ENCODE results near the gene TSFM.
A peak's percentile ranks its signal among the peaks of the same experiment; 100 is the strongest.

Gene TSFM

DNA sequence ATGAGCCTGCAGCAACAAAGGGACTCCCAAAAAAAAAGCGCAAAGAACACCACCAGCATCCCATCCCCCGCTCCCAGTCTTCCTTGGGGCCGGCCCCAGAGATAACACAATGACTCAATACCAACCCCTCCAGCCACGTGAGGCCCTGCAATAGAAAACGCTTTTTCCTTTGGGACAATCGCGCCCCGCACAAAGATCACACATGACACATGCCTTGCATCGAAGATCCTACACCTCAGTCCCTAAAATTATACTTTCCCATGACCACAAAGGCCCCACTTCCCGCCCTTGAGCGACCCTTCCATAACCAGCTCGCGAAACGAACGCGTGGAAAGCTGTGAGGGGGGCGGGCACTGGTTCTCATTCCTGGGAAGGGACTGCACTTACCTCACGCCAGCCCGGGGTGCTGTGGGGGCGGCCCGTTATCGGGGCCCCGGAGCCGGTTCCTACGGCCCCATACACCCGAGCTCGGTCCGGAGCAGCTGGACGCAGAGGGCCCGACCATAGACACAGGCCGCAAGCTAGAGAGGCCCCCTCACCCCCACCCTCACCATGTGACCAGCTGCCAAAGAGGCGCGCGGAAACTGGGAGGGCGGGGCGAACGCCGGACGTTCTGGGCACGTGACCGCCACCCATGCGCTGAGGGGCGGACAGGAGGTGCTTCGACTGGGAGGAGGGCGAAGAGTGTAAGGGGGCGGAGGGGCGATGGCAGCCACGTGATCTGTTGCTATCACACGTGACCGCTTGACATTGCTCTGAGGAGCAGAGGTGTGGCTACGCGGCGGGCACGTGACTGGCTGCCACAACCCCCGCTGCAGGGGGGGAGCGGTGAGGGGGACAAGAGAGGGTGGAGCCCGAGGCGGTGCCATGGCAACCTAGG lies 30.6 kb upstream of the TSFM start, which contains the start of gene CDK4 (continued):
- TF ChIP-seq, protein P1, sequence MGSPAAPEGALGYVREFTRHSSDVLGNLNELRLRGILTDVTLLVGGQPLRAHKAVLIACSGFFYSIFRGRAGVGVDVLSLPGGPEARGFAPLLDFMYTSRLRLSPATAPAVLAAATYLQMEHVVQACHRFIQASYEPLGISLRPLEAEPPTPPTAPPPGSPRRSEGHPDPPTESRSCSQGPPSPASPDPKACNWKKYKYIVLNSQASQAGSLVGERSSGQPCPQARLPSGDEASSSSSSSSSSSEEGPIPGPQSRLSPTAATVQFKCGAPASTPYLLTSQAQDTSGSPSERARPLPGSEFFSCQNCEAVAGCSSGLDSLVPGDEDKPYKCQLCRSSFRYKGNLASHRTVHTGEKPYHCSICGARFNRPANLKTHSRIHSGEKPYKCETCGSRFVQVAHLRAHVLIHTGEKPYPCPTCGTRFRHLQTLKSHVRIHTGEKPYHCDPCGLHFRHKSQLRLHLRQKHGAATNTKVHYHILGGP (tag by site-specific recombination; IDR thresholded peaks at IDR 0.05) = no peak
- TF ChIP-seq ZNF239 (tag by site-specific recombination; IDR thresholded peaks at IDR 0.05) (no peak), ZNF175 (tag by site-specific recombination; IDR thresholded peaks at IDR 0.05) (no peak), ZNF629 (tag by site-specific recombination; IDR thresholded peaks at IDR 0.05) (peak; percentile 84), TCF7L2 (IDR thresholded peaks at IDR 0.05; ENCODE audit: borderline replicate concordance, low read depth, low read length) (no peak), ZNF623 (tag by site-specific recombination; IDR thresholded peaks at IDR 0.05) (no peak), ZNF426 (tag by site-specific recombination; IDR thresholded peaks at IDR 0.05) (no peak), GLI2 (tag by site-specific recombination; IDR thresholded peaks at IDR 0.05; ENCODE audit: borderline replicate concordance, low read depth) (no peak), ZNF670 (tag by site-specific recombination; IDR thresholded peaks at IDR 0.05; ENCODE audit: low read depth) (no peak), ZNF514 (tag by site-specific recombination; IDR thresholded peaks at IDR 0.05) (no peak), ZNF776 (tag by site-specific recombination; IDR thresholded peaks at IDR 0.05; ENCODE audit: borderline replicate concordance) (no peak), FEZF1 (tag by site-specific recombination; IDR thresholded peaks at IDR 0.05) (peak; percentile 82)
- TF ChIP-seq, protein P2, sequence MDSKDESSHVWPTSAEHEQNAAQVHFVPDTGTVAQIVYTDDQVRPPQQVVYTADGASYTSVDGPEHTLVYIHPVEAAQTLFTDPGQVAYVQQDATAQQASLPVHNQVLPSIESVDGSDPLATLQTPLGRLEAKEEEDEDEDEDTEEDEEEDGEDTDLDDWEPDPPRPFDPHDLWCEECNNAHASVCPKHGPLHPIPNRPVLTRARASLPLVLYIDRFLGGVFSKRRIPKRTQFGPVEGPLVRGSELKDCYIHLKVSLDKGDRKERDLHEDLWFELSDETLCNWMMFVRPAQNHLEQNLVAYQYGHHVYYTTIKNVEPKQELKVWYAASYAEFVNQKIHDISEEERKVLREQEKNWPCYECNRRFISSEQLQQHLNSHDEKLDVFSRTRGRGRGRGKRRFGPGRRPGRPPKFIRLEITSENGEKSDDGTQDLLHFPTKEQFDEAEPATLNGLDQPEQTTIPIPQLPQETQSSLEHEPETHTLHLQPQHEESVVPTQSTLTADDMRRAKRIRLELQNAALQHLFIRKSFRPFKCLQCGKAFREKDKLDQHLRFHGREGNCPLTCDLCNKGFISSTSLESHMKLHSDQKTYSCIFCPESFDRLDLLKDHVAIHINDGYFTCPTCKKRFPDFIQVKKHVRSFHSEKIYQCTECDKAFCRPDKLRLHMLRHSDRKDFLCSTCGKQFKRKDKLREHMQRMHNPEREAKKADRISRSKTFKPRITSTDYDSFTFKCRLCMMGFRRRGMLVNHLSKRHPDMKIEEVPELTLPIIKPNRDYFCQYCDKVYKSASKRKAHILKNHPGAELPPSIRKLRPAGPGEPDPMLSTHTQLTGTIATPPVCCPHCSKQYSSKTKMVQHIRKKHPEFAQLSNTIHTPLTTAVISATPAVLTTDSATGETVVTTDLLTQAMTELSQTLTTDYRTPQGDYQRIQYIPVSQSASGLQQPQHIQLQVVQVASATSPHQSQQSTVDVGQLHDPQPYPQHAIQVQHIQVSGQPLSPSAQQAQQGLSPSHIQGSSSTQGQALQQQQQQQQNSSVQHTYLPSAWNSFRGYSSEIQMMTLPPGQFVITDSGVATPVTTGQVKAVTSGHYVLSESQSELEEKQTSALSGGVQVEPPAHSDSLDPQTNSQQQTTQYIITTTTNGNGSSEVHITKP (tag by site-specific recombination; IDR thresholded peaks at IDR 0.05) = no peak; the same call in 1 of the 2 replicates
- TF ChIP-seq, protein P3, sequence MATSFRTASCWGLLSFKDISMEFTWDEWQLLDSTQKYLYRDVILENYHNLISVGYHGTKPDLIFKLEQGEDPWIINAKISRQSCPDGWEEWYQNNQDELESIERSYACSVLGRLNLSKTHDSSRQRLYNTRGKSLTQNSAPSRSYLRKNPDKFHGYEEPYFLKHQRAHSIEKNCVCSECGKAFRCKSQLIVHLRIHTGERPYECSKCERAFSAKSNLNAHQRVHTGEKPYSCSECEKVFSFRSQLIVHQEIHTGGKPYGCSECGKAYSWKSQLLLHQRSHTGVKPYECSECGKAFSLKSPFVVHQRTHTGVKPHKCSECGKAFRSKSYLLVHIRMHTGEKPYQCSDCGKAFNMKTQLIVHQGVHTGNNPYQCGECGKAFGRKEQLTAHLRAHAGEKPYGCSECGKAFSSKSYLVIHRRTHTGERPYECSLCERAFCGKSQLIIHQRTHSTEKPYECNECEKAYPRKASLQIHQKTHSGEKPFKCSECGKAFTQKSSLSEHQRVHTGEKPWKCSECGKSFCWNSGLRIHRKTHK (tag by site-specific recombination; IDR thresholded peaks at IDR 0.05) = no peak
- TF ChIP-seq, protein P4, sequence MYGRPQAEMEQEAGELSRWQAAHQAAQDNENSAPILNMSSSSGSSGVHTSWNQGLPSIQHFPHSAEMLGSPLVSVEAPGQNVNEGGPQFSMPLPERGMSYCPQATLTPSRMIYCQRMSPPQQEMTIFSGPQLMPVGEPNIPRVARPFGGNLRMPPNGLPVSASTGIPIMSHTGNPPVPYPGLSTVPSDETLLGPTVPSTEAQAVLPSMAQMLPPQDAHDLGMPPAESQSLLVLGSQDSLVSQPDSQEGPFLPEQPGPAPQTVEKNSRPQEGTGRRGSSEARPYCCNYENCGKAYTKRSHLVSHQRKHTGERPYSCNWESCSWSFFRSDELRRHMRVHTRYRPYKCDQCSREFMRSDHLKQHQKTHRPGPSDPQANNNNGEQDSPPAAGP (tag by site-specific recombination; IDR thresholded peaks at IDR 0.05) = peak; percentile 82
- TF ChIP-seq, protein P5, sequence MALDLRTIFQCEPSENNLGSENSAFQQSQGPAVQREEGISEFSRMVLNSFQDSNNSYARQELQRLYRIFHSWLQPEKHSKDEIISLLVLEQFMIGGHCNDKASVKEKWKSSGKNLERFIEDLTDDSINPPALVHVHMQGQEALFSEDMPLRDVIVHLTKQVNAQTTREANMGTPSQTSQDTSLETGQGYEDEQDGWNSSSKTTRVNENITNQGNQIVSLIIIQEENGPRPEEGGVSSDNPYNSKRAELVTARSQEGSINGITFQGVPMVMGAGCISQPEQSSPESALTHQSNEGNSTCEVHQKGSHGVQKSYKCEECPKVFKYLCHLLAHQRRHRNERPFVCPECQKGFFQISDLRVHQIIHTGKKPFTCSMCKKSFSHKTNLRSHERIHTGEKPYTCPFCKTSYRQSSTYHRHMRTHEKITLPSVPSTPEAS (tag by site-specific recombination; IDR thresholded peaks at IDR 0.05) = no peak
- TF ChIP-seq, protein P6, sequence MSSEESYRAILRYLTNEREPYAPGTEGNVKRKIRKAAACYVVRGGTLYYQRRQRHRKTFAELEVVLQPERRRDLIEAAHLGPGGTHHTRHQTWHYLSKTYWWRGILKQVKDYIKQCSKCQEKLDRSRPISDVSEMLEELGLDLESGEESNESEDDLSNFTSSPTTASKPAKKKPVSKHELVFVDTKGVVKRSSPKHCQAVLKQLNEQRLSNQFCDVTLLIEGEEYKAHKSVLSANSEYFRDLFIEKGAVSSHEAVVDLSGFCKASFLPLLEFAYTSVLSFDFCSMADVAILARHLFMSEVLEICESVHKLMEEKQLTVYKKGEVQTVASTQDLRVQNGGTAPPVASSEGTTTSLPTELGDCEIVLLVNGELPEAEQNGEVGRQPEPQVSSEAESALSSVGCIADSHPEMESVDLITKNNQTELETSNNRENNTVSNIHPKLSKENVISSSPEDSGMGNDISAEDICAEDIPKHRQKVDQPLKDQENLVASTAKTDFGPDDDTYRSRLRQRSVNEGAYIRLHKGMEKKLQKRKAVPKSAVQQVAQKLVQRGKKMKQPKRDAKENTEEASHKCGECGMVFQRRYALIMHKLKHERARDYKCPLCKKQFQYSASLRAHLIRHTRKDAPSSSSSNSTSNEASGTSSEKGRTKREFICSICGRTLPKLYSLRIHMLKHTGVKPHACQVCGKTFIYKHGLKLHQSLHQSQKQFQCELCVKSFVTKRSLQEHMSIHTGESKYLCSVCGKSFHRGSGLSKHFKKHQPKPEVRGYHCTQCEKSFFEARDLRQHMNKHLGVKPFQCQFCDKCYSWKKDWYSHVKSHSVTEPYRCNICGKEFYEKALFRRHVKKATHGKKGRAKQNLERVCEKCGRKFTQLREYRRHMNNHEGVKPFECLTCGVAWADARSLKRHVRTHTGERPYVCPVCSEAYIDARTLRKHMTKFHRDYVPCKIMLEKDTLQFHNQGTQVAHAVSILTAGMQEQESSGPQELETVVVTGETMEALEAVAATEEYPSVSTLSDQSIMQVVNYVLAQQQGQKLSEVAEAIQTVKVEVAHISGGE (tag by site-specific recombination; conservative IDR thresholded peaks at IDR 0.05; ENCODE audit: low read depth) = peak; percentile 51

Measured in HEK293 (cell line).